Adrenal gland (tissue), 5 donors: Measurements from ENCODE around the gene LPGAT1.

Experiments
- CTCF ChIP-seq, 6 experiments: fragments of 450-650 bp in 4 of 6; fragments of 200-600 bp in 2 of 6; sonication (generic) in 1 of 6; IDR thresholded peaks; 1 replicate in 5 of 6; 2 replicates in 1 of 6; pipeline versions ENCODE4 v1.5.1 to v1.8.0; 2016 to 2021; ENCODE audit warnings: antibody characterized with exemption in 6 of 6, mild to moderate bottlenecking in 2 of 6, moderate library complexity in 1 of 6
- POLR2A ChIP-seq, 2 donors: fragments of 450-650 bp; IDR thresholded peaks; one replicate each; pipeline ENCODE4 v1.6.1; 2017; ENCODE audit warnings: antibody characterized with exemption in 2 of 2, mild to moderate bottlenecking in 2 of 2, moderate library complexity in 1 of 2
- donor health status: DM: no; HTN: no; CAD: no.

- TF ChIP-seq POLR2A (IDR thresholded peaks at IDR 0.05) = no peak
- TF ChIP-seq CTCF (IDR thresholded peaks at IDR 0.05) = no peak
These were observed 88.3 kb downstream of the LPGAT1 start for GRCh38 chr1:211742272-211742671.
